PC-3 (cell line): ENCODE data around the gene UTP14C. TPM values are rescaled to one million over a fixed set of nuclear protein-coding genes. Genes with fewer than 3 reads are reported as not detected.

Experiments used
- ATAC-seq: fragments of 200-7000 bp; cut with Tn5 transposase; 2 replicates; pipeline ENCODE4 v1.9.1; 2020; ENCODE audit warnings: mild to moderate bottlenecking, moderate library complexity
- BruUV-seq: library from RNA; stranded (reverse); fragments of 400-500 nt; replicated peaks from 2 replicates; lab custom pipeline; 2021; lab: Mats Ljungman, UMichigan
- CTCF ChIA-PET: fragments of 300-600 bp; sonication (Branson Sonifier 250); formaldehyde crosslinking; loops from one replicate; lab custom pipeline; 2022; ENCODE audit warnings: antibody characterized with exemption; lab: Charles Lee
- POLR2A ChIA-PET: fragments of 300-600 bp; sonication (Branson Sonifier 250); formaldehyde crosslinking; loops from one replicate; lab custom pipeline; 2022; ENCODE audit warnings: antibody characterized with exemption; ENCODE audit not compliant: unreplicated experiment; lab: Charles Lee
- DNase-seq: peaks from one replicate; pipeline ENCODE4 v3.0.0-alpha.2; 2015
- H2AFZ ChIP-seq: fragments of 300-600 bp; sonication (generic); 2 replicates; pipeline ENCODE4 v1.6.0; 2016; ENCODE audit warnings: antibody characterized with exemption, low read length
- H3F3A ChIP-seq: fragments of 300-600 bp; sonication (generic); one replicate; pipeline ENCODE4 v1.6.0; 2017; ENCODE audit warnings: antibody characterized with exemption, low read length, control low read depth, mild to moderate bottlenecking; ENCODE audit not compliant: unreplicated experiment
- H3K27ac ChIP-seq: fragments of 300-600 bp; sonication (generic); 2 replicates; pipeline ENCODE4 v1.5.1; 2016; ENCODE audit warnings: mild to moderate bottlenecking, low read length
- H3K27me3 ChIP-seq: fragments of 300-600 bp; sonication (generic); 2 replicates; pipeline ENCODE4 v1.6.1; 2016; ENCODE audit warnings: low read length, mixed read lengths
- H3K36me3 ChIP-seq: fragments of 300-600 bp; sonication (generic); 2 replicates; pipeline ENCODE4 v1.6.1; 2016; ENCODE audit warnings: low read depth, mixed run types, low read length, mixed read lengths
- H3K4me1 ChIP-seq: fragments of 300-600 bp; sonication (generic); 2 replicates; pipeline ENCODE4 v1.5.1; 2016; ENCODE audit warnings: low read length; ENCODE audit not compliant: insufficient read depth
- H3K4me2 ChIP-seq: fragments of 300-600 bp; sonication (generic); 2 replicates; pipeline ENCODE4 v1.6.0; 2016; ENCODE audit warnings: low read length
- H3K4me3 ChIP-seq: fragments of 300-600 bp; sonication (generic); 2 replicates; pipeline ENCODE4 v1.5.1; 2016; ENCODE audit warnings: mild to moderate bottlenecking, low read length, mixed read lengths
- H3K79me2 ChIP-seq: fragments of 300-600 bp; sonication (generic); 2 replicates; pipeline ENCODE4 v1.6.1; 2017; ENCODE audit warnings: low read length, mixed read lengths
- H3K9ac ChIP-seq: fragments of 300-600 bp; sonication (generic); 2 replicates; pipeline ENCODE4 v1.6.0; 2016; ENCODE audit warnings: mild to moderate bottlenecking, low read length
- H3K9me2 ChIP-seq: fragments of 300-600 bp; sonication (generic); replicated peaks from 2 replicates; pipeline ENCODE4 v1.6.1; 2016; ENCODE audit warnings: mixed run types, low read length, mixed read lengths
- H3K9me3 ChIP-seq: fragments of 300-600 bp; sonication (generic); 2 replicates; pipeline ENCODE4 v1.6.1; 2016; ENCODE audit warnings: low read length, mixed read lengths
- H4K20me1 ChIP-seq: fragments of 300-600 bp; sonication (generic); 2 replicates; pipeline ENCODE4 v1.6.1; 2016; ENCODE audit warnings: low read length, mixed read lengths
- EZH2 ChIP-seq: fragments of 300-600 bp; sonication (generic); IDR thresholded peaks from one replicate; pipeline ENCODE4 v1.6.1; 2017; ENCODE audit warnings: antibody characterized with exemption, mild to moderate bottlenecking, low read length; ENCODE audit not compliant: unreplicated experiment
- EZH2phosphoT487 ChIP-seq: fragments of 300-600 bp; sonication (generic); IDR thresholded peaks from 2 replicates; pipeline ENCODE4 v1.6.1; 2018; ENCODE audit warnings: mild to moderate bottlenecking, antibody characterized with exemption, low read length, borderline replicate concordance
- intact Hi-C: fragments of 100-400 bp; cut with micrococcal nuclease; formaldehyde crosslinking; loops from 2 replicates; pipeline ENCODE4 v1.9.0; 2023
- total RNA-seq: library from RNA; depleted of rRNA; stranded (reverse); fragments of >200 nt; gene quantifications from 2 replicates; pipeline ENCODE4 v1.2.3, GENCODE V29; 2014
- TF ChIP-seq, protein P1 (sequence below): fragments of 300-600 bp; sonication (generic); conservative IDR thresholded peaks from 2 replicates; pipeline ENCODE4 v1.5.1; 2017; ENCODE audit warnings: antibody characterized with exemption, low read depth, mild to moderate bottlenecking, low read length

The UTP14C gene
- total RNA-seq, 1 experiment from 2014 or later, result 5.0 TPM

DNA sequence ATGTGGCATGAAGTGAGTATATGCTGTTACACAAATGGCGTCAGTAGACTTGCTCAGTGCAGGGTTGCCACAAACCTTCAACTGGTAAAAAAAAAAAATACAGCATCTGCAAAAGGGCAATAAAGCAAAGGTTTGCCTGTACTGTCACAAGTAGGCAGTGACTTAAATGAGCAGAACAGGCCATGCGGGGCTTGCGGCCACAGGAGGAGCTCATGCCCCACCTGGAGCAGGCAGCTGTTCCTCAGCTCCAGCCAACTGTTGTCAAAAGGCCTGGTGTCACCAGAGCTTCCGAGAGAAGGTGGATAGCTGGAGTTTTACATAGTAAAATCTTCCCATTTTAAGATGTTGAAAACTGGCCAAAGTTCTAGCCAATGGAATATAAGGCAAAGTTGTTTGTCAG lies 20.9 kb upstream of the UTP14C start:
- Histone ChIP-seq H3K4me2 (no peak overlapping the region), H3K4me3 (no peak overlapping the region), H3K36me3 (no peaks in the 10 kb centered on the region), H3K4me1 (peaks cover 14% of the 10 kb centered on the region), H4K20me1 (no peaks in the 10 kb centered on the region), H3F3A (no peaks in the 10 kb centered on the region), H3K27me3 (no peaks in the 10 kb centered on the region), H3K79me2 (no peaks in the 10 kb centered on the region), H2AFZ (no peak overlapping the region), H3K9me2 (no peaks in the 10 kb centered on the region), H3K9ac (no peak overlapping the region), H3K9me3 (no peaks in the 10 kb centered on the region), H3K27ac (no peak overlapping the region)
- no peak for DNase-seq
- no peak for ATAC-seq
- TF ChIP-seq, protein P1, sequence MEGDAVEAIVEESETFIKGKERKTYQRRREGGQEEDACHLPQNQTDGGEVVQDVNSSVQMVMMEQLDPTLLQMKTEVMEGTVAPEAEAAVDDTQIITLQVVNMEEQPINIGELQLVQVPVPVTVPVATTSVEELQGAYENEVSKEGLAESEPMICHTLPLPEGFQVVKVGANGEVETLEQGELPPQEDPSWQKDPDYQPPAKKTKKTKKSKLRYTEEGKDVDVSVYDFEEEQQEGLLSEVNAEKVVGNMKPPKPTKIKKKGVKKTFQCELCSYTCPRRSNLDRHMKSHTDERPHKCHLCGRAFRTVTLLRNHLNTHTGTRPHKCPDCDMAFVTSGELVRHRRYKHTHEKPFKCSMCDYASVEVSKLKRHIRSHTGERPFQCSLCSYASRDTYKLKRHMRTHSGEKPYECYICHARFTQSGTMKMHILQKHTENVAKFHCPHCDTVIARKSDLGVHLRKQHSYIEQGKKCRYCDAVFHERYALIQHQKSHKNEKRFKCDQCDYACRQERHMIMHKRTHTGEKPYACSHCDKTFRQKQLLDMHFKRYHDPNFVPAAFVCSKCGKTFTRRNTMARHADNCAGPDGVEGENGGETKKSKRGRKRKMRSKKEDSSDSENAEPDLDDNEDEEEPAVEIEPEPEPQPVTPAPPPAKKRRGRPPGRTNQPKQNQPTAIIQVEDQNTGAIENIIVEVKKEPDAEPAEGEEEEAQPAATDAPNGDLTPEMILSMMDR, result no peak
- no peak for TF ChIP-seq EZH2
- no peak for TF ChIP-seq EZH2phosphoT487
- intact Hi-C loops, result no loop called here
- BruUV-seq, result no TSS peak
- POLR2A ChIA-PET, result no interaction called here
- CTCF ChIA-PET, result interaction anchor here (0.6 kb wide), 1 partner anchor 464 kb away, joined by 3 read pairs; no protein-coding TSS in a partner anchor

DNA sequence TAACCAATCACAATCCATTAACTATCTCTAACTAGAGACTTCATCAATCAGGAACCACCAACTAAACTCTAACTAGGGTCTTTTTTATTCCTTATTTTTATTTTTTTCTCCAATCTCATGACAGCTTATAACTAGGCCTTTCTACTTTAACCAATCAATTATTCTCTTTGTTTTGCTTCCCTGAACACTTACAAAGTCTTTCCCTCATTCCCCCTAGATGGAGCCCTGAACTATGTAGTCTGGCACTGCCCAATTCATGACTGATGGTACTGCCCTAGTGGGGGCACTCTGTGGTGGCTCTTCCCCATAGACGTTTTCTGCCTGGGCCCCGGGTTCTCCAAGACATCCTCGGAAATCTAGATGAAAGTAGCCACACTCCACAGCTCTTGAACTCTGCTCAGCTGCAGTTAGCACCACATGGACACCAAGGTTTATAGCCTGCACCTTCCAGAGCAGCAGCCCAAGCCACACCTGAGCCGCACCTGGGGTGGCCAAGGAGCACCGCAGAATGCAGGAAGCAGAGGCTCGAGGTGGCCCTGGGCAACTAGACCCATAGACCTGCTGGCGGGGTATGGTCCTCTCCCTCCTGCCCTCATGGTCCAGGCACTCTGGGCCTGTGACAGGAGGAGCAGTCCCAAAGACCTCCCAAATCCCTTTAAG lies 19.9 kb upstream of the UTP14C start:
- POLR2A ChIA-PET, result no interaction called here
- Histone ChIP-seq H4K20me1 (no peaks in the 10 kb centered on the region), H3K4me2 (no peak overlapping the region), H3F3A (no peaks in the 10 kb centered on the region), H3K9me2 (no peaks in the 10 kb centered on the region), H3K27me3 (no peaks in the 10 kb centered on the region), H2AFZ (no peak overlapping the region), H3K9ac (no peak overlapping the region), H3K27ac (no peak overlapping the region), H3K9me3 (no peaks in the 10 kb centered on the region), H3K36me3 (no peaks in the 10 kb centered on the region), H3K4me1 (peaks cover 3% of the 10 kb centered on the region; the same call in 1 of the 2 replicates), H3K79me2 (no peaks in the 10 kb centered on the region), H3K4me3 (no peak overlapping the region)
- CTCF ChIA-PET, result no interaction called here
- TF ChIP-seq, protein P1, result no peak; the same call in 1 of the 2 replicates
- TF ChIP-seq EZH2phosphoT487 (no peak), EZH2 (no peak)
- intact Hi-C loops, result no loop called here
- ATAC-seq, result no peak
- no TSS peak for BruUV-seq
- DNase-seq, result no peak

DNA sequence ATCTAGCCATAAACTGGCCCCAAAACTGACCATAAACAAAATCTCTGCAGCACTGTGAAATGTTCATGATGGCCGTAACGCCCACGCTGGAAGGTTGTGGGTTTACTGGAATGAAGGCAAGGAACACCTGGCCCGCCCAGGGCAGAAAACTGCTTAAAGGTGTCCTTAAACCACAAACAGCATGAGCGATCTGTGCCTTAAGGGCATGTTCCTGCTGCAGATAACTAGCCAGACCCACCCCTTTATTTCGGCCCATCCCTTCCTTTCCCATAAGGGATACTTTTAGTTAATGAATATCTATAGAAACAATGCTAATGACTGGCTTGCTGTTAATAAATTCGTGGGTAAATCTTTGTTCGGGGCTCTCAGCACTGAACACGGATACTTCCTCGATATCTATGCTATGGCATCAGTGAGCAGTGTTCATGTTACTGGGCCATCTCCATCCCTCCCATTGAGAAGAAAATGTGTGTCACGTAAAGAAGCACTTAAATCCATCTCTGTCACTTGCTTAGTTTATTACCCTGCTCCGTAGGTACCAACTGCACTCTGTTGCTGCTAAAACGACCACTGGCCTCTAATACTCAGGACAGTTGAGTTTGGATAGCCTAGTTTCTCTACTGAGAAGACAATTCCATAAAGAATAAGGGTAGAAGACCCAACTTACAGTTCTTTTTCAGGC lies 18.5 kb upstream of the UTP14C start:
- H3F3A ChIP-seq, result no peaks in the 10 kb centered on the region

More for the DNA sequence above, 18.5 kb upstream of the UTP14C start:
- ATAC-seq (no peak), DNase-seq (no peak)
- Histone ChIP-seq H3K79me2 (no peaks in the 10 kb centered on the region), H3K36me3 (no peaks in the 10 kb centered on the region), H3K9ac (no peak overlapping the region), H3K27ac (no peak overlapping the region), H3K27me3 (no peaks in the 10 kb centered on the region), H4K20me1 (no peaks in the 10 kb centered on the region), H3K4me1 (no peaks in the 10 kb centered on the region), H3K4me2 (no peak overlapping the region), H3K4me3 (no peak overlapping the region), H3K9me3 (no peaks in the 10 kb centered on the region), H3K9me2 (no peaks in the 10 kb centered on the region), H2AFZ (no peak overlapping the region)
- BruUV-seq, result no TSS peak
- intact Hi-C loops, result no loop called here
- CTCF ChIA-PET, result no interaction called here
- TF ChIP-seq EZH2, result no peak
- TF ChIP-seq, protein P1, result no peak
- no peak for TF ChIP-seq EZH2phosphoT487
- POLR2A ChIA-PET, result no interaction called here
